HG02840 (cell line): ENCODE measurements around the gene RNF183.
"Not testable (repeated sequence)": the region's sequence is repeated elsewhere in the genome, so short reads cannot be mapped to it uniquely, and the experiment has no call there.

Source experiments
- ATAC-seq: cut with Tn5 transposase; IDR thresholded peaks from one replicate; pipeline ENCODE4 v1.9.1; 2021; ENCODE audit warnings: mild to moderate bottlenecking, moderate library complexity, moderate number of reproducible peaks; ENCODE audit not compliant: unreplicated experiment, low FRiP score

RNF183 gene

GRCh38 chr9:113278840-113279239 is 24.3 kb downstream of the RNF183 start:
- ATAC-seq = no peak

- ATAC-seq = peak; percentile 96
These were observed 27.7 kb downstream of the RNF183 start, which contains the start of the genes CDC26 and PRPF4 for GRCh38 chr9:113275157-113276131. Gene CDC26, minus strand, starts transcription at chr9:113275572. Its CDS starts 3,065 bp downstream, at chr9:113272507. Gene PRPF4, plus strand, starts transcription at chr9:113275658. Its CDS starts 86 bp downstream, at chr9:113275744.

GRCh38 chr9:113274474-113275156 is 28.6 kb downstream of the RNF183 start:
- peak; percentile 15 for ATAC-seq

- no peak for ATAC-seq
These were observed 33.3 kb downstream of the RNF183 start for GRCh38 chr9:113269871-113270270.

GRCh38 chr9:113269355-113269754 is 33.8 kb downstream of the RNF183 start:
- no peak for ATAC-seq

GRCh38 chr9:113267911-113268566 is 35.1 kb downstream of the RNF183 start:
- ATAC-seq = no peak

GRCh38 chr9:113266174-113266573 is 37.0 kb downstream of the RNF183 start:
- no peak for ATAC-seq

- no peak for ATAC-seq
These were observed 41.1 kb downstream of the RNF183 start for GRCh38 chr9:113261917-113262671.

- ATAC-seq = no peak
These were observed 44.9 kb downstream of the RNF183 start for GRCh38 chr9:113258282-113258681.

- ATAC-seq = no peak
These were observed 45.3 kb downstream of the RNF183 start for GRCh38 chr9:113257863-113258262.

- ATAC-seq = no peak
These were observed 47.7 kb downstream of the RNF183 start for GRCh38 chr9:113255438-113255837.

GRCh38 chr9:113254991-113255390 is 48.2 kb downstream of the RNF183 start:
- ATAC-seq = no peak

- no peak for ATAC-seq
These were observed 52.4 kb downstream of the RNF183 start for GRCh38 chr9:113250807-113251206.

- ATAC-seq = not testable (repeated sequence)
These were observed 53.5 kb downstream of the RNF183 start for GRCh38 chr9:113249661-113250060.

GRCh38 chr9:113247640-113248039 is 55.5 kb downstream of the RNF183 start:
- no peak for ATAC-seq
